GM19397 (cell line): ENCODE data around the gene ATP11A.

Source experiments
- ATAC-seq: cut with Tn5 transposase; IDR thresholded peaks from one replicate; pipeline ENCODE4 v1.9.1; 2021; ENCODE audit warnings: mild to moderate bottlenecking, moderate library complexity; ENCODE audit not compliant: unreplicated experiment

The ATP11A gene

DNA sequence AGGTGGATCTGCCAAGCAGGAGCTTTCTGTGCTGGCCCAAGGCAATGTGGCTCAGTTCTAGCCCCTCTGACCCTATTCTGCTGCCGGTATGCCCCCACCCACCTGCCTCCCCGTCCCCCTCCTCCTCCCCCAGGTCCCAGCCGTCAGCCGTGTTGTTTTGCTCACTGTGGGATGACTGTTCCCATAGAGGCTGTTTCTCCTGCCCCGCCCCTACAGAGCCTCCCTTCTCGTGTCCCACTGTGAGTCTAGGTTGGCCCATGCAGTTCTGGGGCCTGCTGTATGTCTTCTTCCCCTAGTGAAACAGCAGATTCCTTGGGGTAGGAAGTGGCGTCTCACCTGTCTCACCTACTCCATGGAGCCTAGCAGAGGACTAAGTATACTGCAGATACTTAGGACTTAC lies 48.8 kb downstream of the ATP11A start:
- ATAC-seq = no peak

DNA sequence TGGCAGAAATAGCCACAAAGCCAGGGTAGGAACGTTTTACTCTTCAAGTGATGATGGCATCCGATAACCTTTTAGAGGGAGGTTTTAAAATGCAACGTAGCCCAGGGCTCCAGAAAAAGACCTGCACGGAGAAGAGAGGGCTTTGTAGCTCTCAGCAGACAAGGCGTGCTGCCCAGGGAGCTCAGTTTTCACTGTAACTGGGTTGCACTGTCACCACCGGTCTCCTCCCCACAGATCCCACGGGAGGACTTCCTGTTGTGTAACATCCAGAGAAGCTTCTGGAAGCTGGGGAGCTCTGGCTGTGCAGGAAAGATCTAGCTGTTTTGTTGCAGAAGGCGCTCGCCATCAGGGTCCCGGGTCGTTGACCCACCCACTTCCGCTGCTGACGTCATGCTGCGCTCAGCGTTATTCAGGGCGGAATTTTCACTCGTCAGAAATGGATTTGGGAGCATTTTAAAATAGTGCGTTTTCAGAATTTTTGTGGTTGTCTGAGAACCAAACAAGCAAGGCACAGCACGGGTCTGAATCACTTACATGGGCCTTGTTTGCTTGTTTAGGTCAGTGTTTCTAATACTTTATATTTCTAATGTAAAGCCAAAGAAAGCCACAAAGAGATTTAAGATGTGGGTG lies 50.8 kb downstream of the ATP11A start:
- ATAC-seq = no peak

DNA sequence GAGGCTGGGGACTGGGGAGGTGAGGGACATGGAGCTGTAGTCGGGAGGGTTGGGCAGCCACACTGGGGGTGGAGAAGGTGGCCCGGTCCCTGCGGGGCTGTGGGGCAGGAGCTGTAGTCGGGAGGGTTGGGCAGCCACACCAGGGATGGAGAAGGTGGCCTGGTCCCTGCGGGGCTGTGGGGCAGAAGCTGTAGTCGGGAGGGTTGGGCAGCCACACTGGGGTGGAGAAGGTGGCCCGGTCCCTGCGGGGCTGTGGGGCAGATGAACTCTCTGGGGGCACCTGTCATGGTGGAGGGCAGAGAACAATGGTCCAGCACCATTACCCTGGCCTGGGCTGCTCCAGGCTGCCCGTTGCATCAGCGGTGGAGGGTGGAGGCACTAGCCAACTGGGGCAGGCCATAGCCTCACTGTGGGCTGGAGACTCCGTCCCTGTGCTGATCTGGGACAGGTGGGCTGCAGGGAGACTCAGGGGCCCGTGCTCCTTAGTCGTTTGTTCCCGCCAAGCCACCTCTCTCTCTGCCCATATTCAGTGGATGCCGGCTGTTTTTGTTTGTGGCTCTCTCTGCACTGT lies 51.4 kb downstream of the ATP11A start:
- no peak for ATAC-seq

DNA sequence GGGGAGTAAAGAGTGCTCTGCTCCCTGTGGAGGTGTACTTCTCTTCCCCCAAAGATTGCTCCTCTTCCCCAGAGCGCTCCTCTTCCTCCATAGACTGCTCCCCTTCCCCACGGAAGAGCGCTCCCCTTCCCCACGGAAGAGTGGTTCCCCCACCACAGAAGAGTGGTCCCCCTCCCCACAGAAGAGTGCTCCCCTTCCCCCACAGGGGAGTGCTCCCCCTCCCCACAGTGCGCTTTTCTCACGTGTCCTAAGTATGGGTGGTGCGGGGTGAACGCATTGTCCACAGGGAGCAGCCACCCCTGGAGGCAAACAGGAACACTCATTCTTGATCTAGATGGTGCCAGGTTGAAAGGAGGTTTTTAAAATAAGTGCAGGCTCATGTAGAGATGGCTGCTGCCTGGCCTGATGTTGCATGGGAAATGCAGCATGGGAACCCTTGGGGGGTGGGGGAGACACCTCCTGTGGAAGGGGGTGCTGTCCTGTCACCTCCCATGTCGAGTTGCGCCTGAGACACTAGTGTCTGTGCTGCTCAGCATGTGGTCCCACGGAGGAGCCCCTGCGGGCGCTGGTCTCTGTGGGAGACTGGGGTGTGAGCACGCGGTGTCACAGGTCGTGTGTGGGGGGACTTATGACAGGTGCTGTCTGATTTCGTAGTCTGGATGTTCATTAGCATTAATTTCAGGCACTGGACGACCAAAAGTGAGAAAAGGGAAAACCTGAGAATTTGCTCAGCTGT lies 52.2 kb downstream of the ATP11A start:
- no peak for ATAC-seq

DNA sequence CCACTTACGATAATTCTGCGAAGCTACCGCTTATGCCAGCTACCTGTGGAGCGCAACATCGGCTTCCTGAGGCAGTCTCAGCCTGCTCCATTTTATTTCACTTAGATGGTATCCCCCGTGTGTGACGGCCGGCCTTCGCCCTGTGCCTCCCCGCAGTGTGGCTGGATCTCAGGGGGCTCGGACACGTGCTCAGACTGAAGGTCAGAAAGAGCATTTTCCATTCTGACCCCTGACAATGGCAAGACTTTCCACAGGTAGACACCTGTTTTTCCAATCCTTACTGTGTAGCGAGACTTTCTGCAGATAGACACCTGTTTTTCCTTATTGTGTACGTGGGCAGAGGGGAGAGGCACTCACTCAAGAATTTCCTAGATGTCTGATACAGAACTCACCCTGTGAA lies 52.7 kb downstream of the ATP11A start:
- no peak for ATAC-seq

DNA sequence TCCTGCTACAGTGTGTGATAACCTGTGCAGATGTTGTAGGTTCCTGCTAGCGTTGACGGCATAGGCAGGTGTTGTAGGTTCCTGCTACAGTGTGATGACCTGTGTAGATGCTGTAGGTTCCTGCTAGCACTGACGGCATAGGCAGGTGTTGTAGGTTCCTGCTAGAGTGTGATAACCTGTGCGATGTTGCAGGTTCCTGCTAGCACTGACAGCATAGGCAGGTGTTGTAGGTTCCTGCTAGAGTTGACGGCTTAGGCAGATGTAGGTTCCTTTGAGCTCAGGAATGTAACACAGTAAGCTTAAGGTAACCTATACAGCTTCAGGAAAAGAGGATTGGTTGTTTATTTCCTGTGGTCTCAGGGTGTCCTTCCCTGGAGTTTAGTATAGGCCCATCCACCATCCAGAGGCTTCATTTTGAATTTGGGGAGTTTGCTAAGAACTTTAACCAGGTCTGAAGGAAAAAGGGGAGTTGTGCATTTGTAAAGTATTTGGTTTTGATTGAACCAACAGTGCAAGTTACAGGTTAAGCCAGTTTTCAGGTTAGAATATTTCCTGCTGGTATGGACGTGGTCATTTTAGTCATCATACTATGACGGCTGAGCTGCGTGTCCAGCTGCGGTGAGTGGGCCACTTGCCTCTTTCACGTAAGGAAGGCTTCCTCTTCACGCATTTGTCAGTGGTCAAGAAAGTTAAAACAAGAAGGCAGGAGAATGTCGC lies 53.8 kb downstream of the ATP11A start:
- ATAC-seq = no peak

DNA sequence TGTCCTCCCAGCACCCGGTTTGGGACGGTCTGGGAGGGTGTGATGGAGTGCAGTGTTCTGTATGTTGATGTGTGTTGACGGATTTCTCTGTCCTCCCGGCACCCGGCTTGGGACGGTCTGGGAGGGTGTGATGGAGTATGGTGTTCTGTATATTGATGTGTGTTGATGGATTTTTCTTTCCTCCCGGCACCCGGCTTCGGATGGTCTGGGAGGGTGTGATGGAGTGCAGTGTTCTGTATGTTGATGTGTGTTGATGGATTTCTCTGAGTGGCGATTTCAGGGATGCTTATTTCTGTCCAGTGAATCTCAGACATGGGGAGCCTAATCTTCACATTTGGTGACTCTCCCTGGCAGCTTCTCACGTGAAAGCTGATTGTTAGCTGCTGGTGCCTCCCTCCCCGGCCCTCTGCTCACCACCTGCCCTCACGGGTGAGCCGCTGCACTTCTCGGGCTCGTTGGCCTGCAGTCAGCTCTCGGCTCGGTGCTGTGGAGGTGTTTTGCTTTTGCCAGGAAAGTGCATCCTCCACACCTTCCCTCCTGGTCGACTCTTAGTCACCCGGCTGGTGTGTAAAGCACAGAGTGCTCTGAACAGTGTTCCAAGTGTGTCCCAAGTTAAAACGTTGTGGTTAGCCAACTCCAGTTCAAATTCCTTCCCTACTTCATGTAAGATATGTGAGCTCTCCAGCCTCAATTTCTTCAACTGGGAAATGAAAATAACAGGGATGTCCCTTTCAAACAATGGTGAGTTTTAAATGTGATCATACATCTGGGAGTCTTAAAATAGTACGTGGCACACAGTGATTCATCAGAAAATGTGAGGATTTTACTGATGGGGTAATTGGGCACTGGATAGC lies 54.6 kb downstream of the ATP11A start:
- no peak for ATAC-seq

DNA sequence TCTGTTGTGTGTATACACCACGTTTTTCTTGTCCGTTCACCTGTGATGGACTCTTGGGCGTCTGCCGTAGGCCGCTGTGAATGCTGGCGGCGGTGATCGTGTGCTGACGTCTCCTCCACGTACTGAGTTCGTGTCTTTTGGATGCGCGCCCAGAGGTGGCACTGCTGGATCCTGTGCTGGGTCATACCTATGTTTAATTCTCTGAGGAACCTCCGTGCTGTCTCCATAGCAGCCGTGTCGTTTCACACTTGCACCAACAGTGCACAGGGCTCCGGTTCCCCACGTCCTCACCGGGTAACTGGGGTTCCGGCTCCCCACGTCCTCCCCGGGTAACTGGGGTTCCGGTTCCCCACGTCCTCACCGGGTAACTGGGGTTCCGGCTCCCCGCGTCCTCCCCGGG lies 56.2 kb downstream of the ATP11A start:
- no peak for ATAC-seq

DNA sequence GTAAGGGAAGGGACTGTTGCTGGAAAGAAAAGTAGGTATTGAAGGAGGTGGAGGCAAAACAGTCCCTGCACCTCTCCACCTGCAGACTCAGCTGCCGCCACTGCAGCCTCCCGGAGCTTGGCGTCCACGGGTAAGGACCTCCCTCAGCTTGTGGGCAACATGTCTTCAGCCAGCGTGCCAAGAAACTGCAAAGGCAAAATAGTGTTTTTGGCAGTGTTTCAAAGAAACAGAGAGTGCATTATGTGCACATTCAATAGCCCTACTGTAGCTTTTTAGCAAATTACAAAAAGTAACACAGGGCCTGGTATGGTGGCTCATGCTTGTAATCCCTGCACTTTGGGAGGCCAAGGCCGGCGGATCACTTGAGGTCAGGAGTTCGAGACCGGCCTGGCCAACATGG lies 57.4 kb downstream of the ATP11A start:
- ATAC-seq = no peak

DNA sequence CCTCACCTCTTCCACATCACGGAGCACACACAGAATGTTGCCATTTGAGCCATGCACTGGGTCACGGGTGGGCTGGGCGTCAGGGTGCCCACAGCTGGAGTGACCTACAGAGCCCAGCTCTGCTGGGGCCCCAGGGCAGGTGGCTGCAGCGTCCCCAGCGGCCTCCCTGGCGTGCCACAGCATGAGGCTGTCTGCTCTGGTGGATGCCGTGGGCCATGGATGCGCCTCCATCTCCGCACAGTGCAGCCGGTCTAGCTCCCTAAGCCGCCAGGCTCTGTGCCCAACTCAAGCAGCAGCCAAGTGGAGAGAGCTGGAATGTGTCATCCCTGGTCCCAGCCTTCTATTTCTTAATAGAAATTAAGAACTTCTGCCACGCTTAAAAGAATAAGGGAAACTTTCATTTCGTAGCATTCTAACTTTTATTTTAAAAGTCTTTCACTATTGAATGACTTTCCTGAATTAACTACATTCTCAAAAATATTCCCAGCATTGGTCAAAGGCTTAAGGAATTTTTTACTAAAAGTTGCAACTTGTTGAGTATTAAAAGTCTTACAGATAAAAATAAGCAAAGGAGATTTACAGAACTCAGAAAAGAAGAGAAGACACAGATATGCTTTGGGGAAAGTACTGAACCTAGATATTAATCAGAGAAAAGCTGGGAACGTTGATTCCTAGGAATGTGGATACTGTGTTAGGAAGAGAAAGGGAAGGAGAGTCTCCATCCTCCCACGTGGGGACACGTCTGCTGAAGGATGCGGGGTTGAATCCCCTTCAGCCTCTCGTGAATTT lies 59.3 kb downstream of the ATP11A start:
- no peak for ATAC-seq

DNA sequence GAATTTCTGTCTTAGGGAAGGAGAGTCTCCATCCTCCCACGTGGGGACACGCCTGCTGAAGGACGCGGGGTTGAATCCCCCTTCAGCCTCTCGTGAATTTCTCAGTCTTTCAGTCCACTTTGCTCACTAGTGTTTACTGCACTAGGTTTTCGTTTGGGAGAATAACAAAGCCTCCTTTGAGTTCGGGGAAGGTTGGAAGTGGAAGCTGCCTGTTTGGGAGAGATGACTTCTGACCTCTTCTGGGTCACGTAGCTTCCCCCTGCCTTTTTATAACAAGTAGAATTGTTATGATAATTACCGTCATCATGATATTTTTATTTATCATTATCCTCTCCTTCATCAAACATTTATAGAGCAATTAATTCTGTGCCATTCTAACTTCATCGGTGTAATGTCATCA lies 60.7 kb downstream of the ATP11A start:
- ATAC-seq = no peak

DNA sequence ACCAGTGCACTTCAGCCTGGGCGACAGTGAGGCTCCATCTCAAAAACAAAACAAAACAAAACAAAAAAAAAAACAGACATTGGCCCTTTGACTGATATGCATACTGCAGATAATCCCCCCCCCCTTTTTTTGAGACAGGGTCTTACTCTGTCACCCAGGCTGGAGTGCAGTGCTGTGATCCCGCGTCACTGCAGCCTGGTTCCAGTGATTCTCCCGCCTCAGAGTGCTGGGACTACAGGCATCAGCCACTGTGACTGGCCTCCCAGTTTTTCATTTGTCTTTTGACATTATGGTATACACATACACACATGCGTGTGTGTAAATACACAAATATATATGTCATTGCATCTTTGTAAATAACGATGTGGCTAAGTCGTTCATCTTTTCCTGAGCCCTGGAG lies 61.8 kb downstream of the ATP11A start:
- no peak for ATAC-seq

DNA sequence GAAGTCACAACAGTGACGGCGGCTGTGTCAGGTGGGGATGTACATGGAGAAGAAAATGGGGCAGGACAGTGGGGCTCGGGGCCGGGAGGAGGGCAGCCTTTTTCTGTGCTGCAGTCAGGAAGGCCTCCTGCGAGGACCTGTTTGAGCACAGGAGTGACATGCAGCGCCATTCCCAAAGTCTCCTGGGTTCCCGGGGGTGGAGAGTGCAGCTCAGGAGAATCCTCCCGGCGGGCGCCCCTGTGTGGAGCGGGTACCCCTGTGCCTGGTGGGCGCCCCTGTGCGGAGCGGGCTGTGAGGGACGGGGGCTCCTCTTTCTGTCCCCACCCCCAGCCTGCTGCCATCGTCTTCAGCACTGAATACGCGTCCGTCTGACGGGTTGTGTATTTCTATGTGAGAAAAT lies 62.4 kb downstream of the ATP11A start:
- no peak for ATAC-seq

DNA sequence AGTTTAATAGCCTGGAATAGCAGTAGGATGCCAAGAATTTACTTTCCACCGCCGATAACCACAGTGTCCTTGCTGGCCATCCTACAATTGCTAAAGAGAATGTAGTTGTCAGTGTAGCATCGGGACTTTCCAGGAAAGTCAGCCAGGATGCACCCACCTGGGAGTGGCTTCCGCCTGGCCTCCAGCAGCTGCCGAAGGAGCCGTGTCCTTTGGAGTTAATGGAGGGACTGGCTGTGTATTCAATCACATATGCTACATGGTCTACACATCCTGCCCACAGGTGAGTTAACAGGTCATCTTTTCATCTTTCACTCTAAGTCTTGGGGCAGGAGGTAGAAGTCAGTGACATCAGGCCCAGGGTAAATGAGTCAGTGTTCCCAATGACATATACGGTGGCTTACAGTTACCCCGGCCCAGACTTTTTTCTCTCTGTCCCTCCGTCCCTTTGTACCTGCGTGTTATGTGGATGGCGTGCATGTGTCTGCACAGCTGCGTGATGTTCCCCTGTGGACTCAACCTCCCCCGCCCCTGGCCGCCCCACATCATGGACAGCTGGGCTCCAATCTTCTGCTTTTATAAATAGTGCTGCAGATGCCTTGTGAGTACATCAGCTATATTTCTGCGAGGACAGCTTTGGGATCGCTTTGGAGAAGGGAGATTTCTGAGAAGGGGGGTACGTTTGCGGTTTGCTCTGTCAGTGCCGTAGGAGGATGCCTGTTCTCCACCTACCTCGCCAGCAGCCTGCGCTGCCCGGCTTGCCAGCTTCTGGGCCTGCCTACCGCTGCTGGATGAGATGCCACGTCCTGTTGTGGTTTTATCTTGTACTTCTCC lies 63.1 kb downstream of the ATP11A start:
- no peak for ATAC-seq

DNA sequence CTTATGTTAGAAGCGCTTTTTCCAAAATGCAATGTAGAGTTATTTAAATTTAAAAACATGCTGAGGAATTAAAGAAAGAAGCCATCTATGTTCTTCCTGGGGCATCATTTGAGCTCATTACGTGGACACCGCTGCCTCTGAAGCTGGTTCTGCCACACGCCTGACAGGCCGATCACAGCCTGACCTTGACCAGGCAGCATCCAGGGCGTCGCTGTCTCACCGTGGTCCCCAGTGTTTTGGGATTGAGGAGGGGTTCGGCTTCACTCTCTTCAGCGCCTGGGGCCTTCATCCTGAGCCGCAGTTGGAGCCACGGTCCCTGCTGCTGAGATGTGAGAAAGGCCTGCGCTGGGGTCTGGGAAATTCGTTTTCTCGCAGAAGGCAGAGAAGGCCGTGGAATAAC lies 64.0 kb downstream of the ATP11A start:
- no peak for ATAC-seq

DNA sequence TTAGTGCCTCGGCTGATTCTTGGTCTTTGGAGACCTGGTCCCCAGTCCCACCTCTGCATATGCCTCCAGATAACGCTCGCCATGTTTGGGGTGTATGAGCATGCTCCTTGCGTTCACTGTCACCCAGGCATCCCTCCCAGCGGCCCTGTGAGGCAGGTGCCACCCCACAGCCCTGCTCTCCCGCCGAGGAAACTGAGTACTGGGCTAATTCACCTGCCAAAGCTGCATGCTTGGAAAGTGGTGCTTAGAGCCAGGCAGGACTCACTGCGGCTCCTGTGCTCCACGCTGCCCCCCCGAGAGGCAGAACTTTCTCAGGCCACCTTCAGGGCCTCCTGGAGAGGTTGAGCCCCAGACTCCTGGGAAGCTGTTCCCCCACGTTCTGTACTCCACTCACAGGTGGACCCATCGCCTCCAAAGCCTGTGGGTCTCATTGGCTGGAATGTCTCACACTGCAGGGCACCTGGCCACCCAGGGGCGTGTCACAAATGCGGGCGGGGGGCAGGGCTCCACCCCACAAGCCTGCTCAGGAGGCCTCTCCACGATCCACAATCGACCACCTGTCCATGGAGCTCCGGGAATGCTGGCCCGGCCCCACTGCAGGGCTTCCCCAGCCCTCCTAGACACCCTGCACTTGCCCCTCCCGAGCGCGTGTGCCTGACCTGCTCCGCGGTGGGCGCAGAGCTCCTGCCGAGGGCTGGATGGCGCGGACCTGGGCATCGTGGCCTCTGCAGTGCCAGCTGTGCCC lies 64.6 kb downstream of the ATP11A start:
- no peak for ATAC-seq

DNA sequence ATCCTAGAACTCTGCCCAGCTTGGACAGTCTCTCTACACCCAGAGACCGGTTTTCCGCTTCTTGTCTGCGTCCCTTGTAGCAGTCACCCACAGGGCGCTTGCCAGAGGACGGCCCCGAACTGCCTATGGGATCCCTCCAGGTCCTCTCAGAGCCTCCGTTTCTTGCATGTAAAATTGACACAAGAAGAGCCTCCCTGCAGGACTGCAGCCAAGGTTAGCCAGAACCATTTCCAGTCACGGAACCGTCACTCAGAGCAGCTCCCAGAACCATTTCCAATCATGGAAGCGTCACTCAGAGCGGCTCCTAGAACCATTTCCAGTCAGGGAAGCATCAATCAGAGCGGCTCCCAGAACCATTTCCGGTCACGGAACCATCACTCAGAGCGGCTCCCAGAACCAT lies 65.5 kb downstream of the ATP11A start:
- no peak for ATAC-seq

DNA sequence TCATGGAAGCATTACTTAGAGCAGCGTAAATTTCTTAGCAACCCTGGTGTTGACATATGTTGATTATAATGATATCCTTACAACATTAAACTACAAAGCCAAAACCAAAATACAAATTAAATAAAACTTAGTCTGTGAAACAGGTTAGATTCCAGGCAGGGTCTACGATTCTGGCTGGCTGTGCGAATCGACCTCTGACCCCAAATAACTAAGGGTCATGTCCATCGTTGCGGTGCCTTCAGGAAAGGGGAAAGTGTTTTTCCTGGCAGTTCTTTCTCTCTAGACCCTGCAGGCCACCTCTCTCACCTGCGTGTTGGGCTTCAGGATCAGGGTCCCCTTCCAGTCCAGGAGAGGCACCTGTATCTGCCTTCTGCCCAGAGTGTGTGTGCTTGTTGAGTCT lies 66.2 kb downstream of the ATP11A start:
- ATAC-seq = no peak

DNA sequence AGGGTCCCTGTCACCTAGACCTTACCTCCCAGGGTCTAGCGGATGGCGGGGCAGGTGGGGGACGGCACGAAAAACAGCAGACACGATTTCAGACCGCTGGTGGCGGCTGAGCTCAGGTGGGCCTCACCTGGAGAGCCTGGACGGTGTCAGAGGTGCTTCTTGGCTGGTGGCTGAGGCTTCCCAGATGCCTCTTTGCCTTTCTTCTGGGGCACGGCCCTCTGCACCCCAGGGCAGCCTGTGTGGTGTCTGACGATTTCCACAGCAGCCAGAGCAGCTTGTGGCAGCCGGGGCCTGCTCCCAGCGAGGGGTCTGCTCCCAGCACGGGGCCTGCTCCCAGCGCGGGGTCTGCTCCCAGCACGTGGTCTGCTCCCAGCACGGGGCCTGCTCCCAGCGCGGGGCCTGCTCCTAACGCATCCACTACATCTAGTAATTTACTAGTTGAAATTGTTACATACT lies 66.7 kb downstream of the ATP11A start:
- no peak for ATAC-seq
